Fibroblast of pulmonary artery (primary cell): ENCODE measurements around the gene IPPK.

Source experiments
- DNase-seq: peaks from one replicate; pipeline ENCODE4 v3.0.0-alpha.2; 2010; ENCODE audit warnings: low read depth
- H3K4me3 ChIP-seq: replicated peaks from 2 replicates; pipeline ENCODE4 v1.5.1; 2011; ENCODE audit warnings: low read depth, mild to moderate bottlenecking, control low read depth, low read length, moderate library complexity
- CTCF ChIP-seq: IDR thresholded peaks from 2 replicates; pipeline ENCODE4 v1.5.1; 2011; ENCODE audit warnings: mild to moderate bottlenecking, control low read depth, low read length, inconsistent platforms; ENCODE audit errors: missing control alignments

IPPK gene

GRCh38 chr9:92652461-92652860 lies 17.5 kb downstream of the IPPK start:
- TF ChIP-seq CTCF, result no peak
- H3K4me3 ChIP-seq, result no peak overlapping the region
- DNase-seq, result peak; percentile 40

GRCh38 chr9:92650839-92651621 lies 18.9 kb downstream of the IPPK start:
- TF ChIP-seq CTCF, result no peak
- H3K4me3 ChIP-seq, result peak overlapping the region; percentile 2
- peak; percentile 93 for DNase-seq

- no peak for TF ChIP-seq CTCF
- H3K4me3 ChIP-seq, result no peak overlapping the region
- no peak for DNase-seq
Measured at GRCh38 chr9:92650296-92650695, 19.6 kb downstream of the IPPK start.

GRCh38 chr9:92649007-92649406 lies 20.9 kb downstream of the IPPK start:
- TF ChIP-seq CTCF, result no peak
- no peak overlapping the region for H3K4me3 ChIP-seq
- no peak for DNase-seq

GRCh38 chr9:92648474-92648971 lies 21.4 kb downstream of the IPPK start:
- DNase-seq, result no peak
- no peak for TF ChIP-seq CTCF
- no peak overlapping the region for H3K4me3 ChIP-seq

GRCh38 chr9:92647671-92648473 lies 22.1 kb downstream of the IPPK start:
- DNase-seq, result no peak
- TF ChIP-seq CTCF, result no peak
- no peak overlapping the region for H3K4me3 ChIP-seq
